HepG2 (cell line): Measurements from ENCODE around the gene NIP7. TPM values are rescaled to one million over a fixed set of nuclear protein-coding genes. Genes with fewer than 3 reads are reported as not detected.

ENCODE experiments used
- ATAD3A ChIP-seq: sonication (generic); formaldehyde crosslinking; IDR thresholded peaks from 2 replicates; pipeline ENCODE4 v1.4.0; 2020; ENCODE audit warnings: missing genetic modification reagents
- ATF7 ChIP-seq, 2 experiments: fragments of 450-650 bp in 1 of 2; sonication (generic) in 1 of 2; formaldehyde crosslinking in 1 of 2; IDR thresholded peaks; 2 replicates each; pipeline versions ENCODE4 v1.4.0 to v1.6.1; 2016 to 2020; ENCODE audit warnings: antibody characterized with exemption in 1 of 2, mild to moderate bottlenecking in 1 of 2, missing genetic modification reagents in 1 of 2
- ATM ChIP-seq: fragments of 450-650 bp; IDR thresholded peaks from 2 replicates; pipeline ENCODE4 v1.7.1; 2017; ENCODE audit warnings: mild to moderate bottlenecking, borderline replicate concordance
- CAMTA2 ChIP-seq: sonication (generic); formaldehyde crosslinking; IDR thresholded peaks from 2 replicates; pipeline ENCODE4 v1.4.0; 2020; ENCODE audit warnings: mild to moderate bottlenecking, missing genetic modification reagents, borderline replicate concordance
- CENPX ChIP-seq: sonication (generic); formaldehyde crosslinking; IDR thresholded peaks from 2 replicates; pipeline ENCODE4 v1.9.0; 2021; ENCODE audit warnings: mild to moderate bottlenecking, missing genetic modification reagents, moderate library complexity
- CHD4 ChIP-seq: fragments of 200-600 bp; sonication (generic); IDR thresholded peaks from 2 replicates; pipeline ENCODE4 v1.7.0; 2017; ENCODE audit warnings: mild to moderate bottlenecking, low read length, borderline replicate concordance
- DZIP1 ChIP-seq: sonication (generic); formaldehyde crosslinking; IDR thresholded peaks from 2 replicates; pipeline ENCODE4 v1.5.0; 2020; ENCODE audit warnings: mild to moderate bottlenecking, missing genetic modification reagents
- HDAC1 ChIP-seq: sonication (generic); formaldehyde crosslinking; IDR thresholded peaks from 2 replicates; pipeline ENCODE4 v1.5.1; 2020; ENCODE audit warnings: mild to moderate bottlenecking, missing genetic modification reagents
- IKZF1 ChIP-seq: fragments of 450-650 bp; IDR thresholded peaks from 2 replicates; pipeline ENCODE4 v1.7.1; 2016
- JDP2 ChIP-seq: sonication (generic); formaldehyde crosslinking; IDR thresholded peaks from 2 replicates; pipeline ENCODE4 v1.8.1; 2022; ENCODE audit warnings: missing genetic modification reagents, borderline replicate concordance
- KMT2A ChIP-seq: sonication (generic); formaldehyde crosslinking; IDR thresholded peaks from 2 replicates; pipeline ENCODE4 v1.4.0; 2020; ENCODE audit warnings: missing genetic modification reagents
- MLX ChIP-seq: IDR thresholded peaks from 2 replicates; pipeline ENCODE4 v1.6.1; 2016
- NR3C1 ChIP-seq: sonication (generic); formaldehyde crosslinking; IDR thresholded peaks from 2 replicates; pipeline ENCODE4 v1.4.0; 2020; ENCODE audit warnings: missing genetic modification reagents
- PBX2 ChIP-seq: IDR thresholded peaks from 2 replicates; pipeline ENCODE4 v1.6.1; 2016; ENCODE audit warnings: control low read depth
- POGZ ChIP-seq: sonication (generic); formaldehyde crosslinking; IDR thresholded peaks from 2 replicates; pipeline ENCODE4 v1.4.0; 2020; ENCODE audit warnings: mild to moderate bottlenecking, missing genetic modification reagents
- REXO4 ChIP-seq: sonication (generic); formaldehyde crosslinking; IDR thresholded peaks from 2 replicates; pipeline ENCODE4 v1.8.0; 2022; ENCODE audit warnings: missing genetic modification reagents, mild to moderate bottlenecking, borderline replicate concordance
- SRY ChIP-seq: sonication (generic); formaldehyde crosslinking; IDR thresholded peaks from 2 replicates; pipeline ENCODE4 v1.8.0; 2022; ENCODE audit warnings: mild to moderate bottlenecking, missing genetic modification reagents
- TRIM24 ChIP-seq: sonication (generic); formaldehyde crosslinking; IDR thresholded peaks from 2 replicates; pipeline ENCODE4 v1.8.0; 2022; ENCODE audit warnings: mild to moderate bottlenecking, missing genetic modification reagents
- YY1 ChIP-seq: IDR thresholded peaks from 2 replicates; pipeline ENCODE4 v1.6.1; 2011; ENCODE audit warnings: low read length, low read depth, moderate library complexity, mild to moderate bottlenecking; ENCODE audit not compliant: insufficient read depth, insufficient replicate concordance
- ZBTB39 ChIP-seq: sonication (generic); formaldehyde crosslinking; IDR thresholded peaks from 2 replicates; pipeline ENCODE4 v1.5.0; 2020; ENCODE audit warnings: missing genetic modification reagents
- ZNF441 ChIP-seq: sonication (generic); formaldehyde crosslinking; IDR thresholded peaks from 2 replicates; pipeline ENCODE4 v1.7.0; 2021; ENCODE audit warnings: missing genetic modification reagents, borderline replicate concordance
- ZNF749 ChIP-seq: sonication (generic); formaldehyde crosslinking; IDR thresholded peaks from 2 replicates; pipeline ENCODE4 v1.8.0; 2022; ENCODE audit warnings: mild to moderate bottlenecking, missing genetic modification reagents, moderate library complexity, borderline replicate concordance
- ZNF768 ChIP-seq: sonication (generic); formaldehyde crosslinking; IDR thresholded peaks from 2 replicates; pipeline ENCODE4 v1.4.0; 2020; ENCODE audit warnings: missing genetic modification reagents
- ZNF850 ChIP-seq: sonication (generic); formaldehyde crosslinking; conservative IDR thresholded peaks from 2 replicates; pipeline ENCODE4 v1.9.0; 2021; ENCODE audit warnings: mild to moderate bottlenecking, missing genetic modification reagents
- polyA plus RNA-seq, 8 experiments: library from polyadenylated mRNA; depleted of rRNA in 3 of 8; stranded (reverse) in 7 of 8; unstranded in 1 of 8; fragments of >200 nt; fragmentation: Illumina TruSeq in 4 of 8; extraction: Trizol in 4 of 8; gene quantifications; 2 replicates each; pipeline versions ENCODE4 v1.2.1 to v1.2.3, GENCODE V29; 2011 to 2016; ENCODE audit warnings: low read depth in 4 of 8, missing spikeins in 1 of 8, mixed read lengths in 1 of 8; ENCODE audit not compliant: insufficient read depth in 1 of 8
- total RNA-seq, 5 experiments: library from RNA; depleted of rRNA; stranded (reverse); fragments of >200 nt; fragmentation: Illumina TruSeq; extraction: Trizol; gene quantifications; 2 replicates each; pipeline ENCODE4 v1.2.3, GENCODE V29; 2016; ENCODE audit warnings: low read depth in 1 of 5

Gene NIP7
- total and polyA plus RNA-seq, 2 of the 13 experiments (the other 11 are each of a cell fraction or from before 2014, with no cell fraction given), result 15.3 to 114 TPM

- TF ChIP-seq DZIP1 (no peak; the same call in 1 of the 2 replicates), ATM (no peak), POGZ (CRISPR knock-in tag) (peak; percentile 77), JDP2 (CRISPR knock-in tag) (0 out of 2 replicates have a peak, but pooled peaks have one; percentile 56), ATF7 (IDR thresholded peaks at IDR 0.05) (no peak), ATF7 (CRISPR knock-in tag; IDR thresholded peaks at IDR 0.05) (0 out of 2 replicates have a peak, but pooled peaks have one; percentile 48), ZNF768 (peak; percentile 71), ZBTB39 (0 out of 2 replicates have a peak, but pooled peaks have one; percentile 34), REXO4 (CRISPR knock-in tag) (no peak), KMT2A (peak; percentile 86), ZNF441 (CRISPR knock-in tag) (peak; percentile 91), CHD4 (no peak), PBX2 (CRISPR knock-in tag) (no peak; the same call in 1 of the 2 replicates), MLX (no peak), NR3C1 (CRISPR knock-in tag) (no peak), ZNF850 (CRISPR knock-in tag) (0 out of 2 replicates have a peak, but pooled peaks have one; percentile 55), CENPX (CRISPR knock-in tag) (no peak), CAMTA2 (CRISPR knock-in tag) (no peak), SRY (CRISPR knock-in tag) (peak; percentile 66), ATAD3A (CRISPR knock-in tag) (no peak), HDAC1 (CRISPR knock-in tag) (peak; percentile 29), ZNF749 (CRISPR knock-in tag) (0 out of 2 replicates have a peak, but pooled peaks have one; percentile 82), TRIM24 (CRISPR knock-in tag) (no peak), IKZF1 (no peak), YY1 (peak; percentile 84)
Observed at GRCh38 chr16:69310653-69311532, 28.7 kb upstream of the NIP7 start, which contains the start of gene VPS4A (continued).
